GM18867 (cell line): ENCODE results near the gene RAB14.
"Not testable (repeated sequence)": the region's sequence is repeated elsewhere in the genome, so short reads cannot be mapped to it uniquely, and the experiment has no call there.

Experiments used
- ATAC-seq: cut with Tn5 transposase; IDR thresholded peaks from one replicate; pipeline ENCODE4 v1.9.1; 2021; ENCODE audit warnings: mild to moderate bottlenecking, moderate library complexity; ENCODE audit not compliant: unreplicated experiment

Gene RAB14

DNA sequence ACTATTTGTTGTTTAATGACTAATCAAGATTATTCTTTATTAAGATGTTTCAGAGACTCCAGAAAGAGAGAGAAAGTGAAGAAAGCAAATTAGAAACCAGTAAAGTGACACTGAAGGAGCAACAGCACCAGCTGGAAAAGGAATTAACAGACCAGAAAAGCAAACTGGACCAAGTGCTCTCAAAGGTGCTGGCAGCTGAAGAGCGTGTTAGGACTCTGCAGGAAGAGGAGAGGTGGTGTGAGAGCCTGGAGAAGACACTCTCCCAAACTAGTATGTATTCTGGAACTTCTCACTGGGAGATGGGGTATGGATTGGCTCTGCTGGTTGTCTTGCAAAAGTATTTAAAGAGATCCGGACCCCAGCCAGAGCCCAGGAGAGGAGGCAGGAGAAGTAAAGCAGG is 33.6 kb downstream of the RAB14 start:
- no peak for ATAC-seq

DNA sequence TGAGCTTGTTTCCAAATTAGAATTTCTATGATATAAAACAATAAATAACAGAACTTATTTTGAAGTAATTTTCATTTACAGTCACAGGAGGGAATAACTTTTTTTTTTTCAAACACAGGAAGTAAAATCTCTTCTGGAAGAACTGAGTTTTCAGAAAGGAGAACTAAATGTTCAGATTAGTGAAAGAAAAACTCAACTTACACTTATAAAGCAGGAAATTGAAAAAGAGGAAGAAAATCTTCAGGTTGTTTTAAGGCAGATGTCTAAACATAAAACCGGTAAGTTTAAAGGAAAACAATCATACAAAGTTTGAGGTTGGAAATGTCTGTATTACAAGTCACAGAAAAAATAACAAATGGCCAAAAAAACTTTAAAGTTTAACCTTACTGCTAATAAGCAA is 41.6 kb downstream of the RAB14 start:
- ATAC-seq: no peak

DNA sequence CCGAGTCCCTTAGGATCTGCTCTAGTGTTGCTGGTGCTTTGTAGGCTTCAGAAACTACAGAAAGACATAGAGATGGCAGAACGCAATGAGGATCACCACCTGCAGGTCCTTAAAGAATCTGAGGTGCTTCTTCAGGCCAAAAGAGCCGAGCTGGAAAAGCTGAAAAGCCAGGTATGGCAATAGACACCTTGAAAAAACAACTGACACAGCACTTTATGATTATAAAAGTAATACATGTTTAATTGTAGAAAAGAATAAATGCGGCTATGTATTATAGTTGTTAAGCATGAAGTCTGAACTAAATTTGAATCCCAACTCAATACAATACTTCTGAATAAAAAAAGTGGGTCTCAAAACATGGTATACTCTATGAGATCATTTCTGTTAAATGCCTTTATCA is 43.7 kb downstream of the RAB14 start:
- ATAC-seq: no peak

DNA sequence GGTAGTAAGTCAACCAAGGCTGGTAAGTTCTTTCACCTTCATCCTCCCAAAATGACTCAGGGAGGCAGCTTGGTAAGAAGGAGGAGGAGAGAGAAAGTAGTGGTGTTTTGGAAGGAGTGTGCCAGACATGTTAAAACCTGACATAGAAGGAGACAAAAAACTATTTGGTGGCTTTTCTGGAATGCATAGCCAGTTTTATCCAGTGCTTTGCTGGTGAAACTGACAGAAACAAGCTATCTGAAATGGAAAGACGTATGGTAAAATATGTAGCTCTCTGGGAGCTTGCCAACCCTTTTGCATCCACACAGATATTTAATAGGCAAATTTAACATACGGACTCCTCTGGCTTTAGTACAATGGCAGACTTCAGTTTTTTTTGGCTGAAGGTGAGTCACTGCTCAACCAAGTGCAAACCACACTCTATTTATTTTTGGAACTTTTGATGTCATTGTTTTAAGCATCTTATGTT is 45.4 kb downstream of the RAB14 start:
- peak; percentile 86 for ATAC-seq

DNA sequence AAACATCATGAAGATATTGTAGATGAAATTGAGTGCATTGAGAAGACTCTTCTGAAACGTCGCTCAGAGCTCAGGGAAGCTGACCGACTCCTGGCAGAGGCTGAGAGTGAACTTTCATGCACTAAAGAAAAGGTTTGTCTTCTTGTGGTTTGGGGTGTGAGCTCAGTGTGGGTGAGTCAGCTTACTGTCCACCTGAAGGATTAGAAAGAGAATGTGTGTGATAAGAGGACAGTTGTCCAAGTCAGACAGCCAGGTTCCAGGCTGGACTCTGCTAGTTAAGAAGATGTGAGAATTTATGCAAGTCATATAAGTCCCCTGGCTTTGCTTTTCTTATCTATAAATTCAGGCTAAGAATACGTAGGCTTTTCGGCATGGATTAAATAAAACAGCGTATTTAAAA is 46.9 kb downstream of the RAB14 start:
- ATAC-seq: no peak

DNA sequence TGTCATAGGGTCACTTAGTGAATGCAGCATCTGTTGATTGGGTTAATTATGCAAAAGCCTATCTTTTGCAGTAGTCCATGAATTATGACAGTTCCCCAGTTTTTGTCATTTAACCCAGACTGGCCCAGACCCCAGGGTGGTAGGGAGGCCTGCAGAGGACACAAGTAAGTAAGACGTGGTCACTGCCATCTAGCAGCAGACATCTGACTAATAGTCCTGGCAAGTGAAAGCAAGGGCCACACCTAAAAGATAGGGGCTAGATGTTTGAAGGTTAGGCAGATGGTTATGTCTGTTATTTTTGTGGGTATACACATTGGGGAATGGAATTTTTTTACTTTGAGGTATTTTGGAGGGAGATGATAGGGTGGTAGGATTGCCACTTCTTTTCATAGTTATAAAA is 48.0 kb downstream of the RAB14 start:
- ATAC-seq: no peak

DNA sequence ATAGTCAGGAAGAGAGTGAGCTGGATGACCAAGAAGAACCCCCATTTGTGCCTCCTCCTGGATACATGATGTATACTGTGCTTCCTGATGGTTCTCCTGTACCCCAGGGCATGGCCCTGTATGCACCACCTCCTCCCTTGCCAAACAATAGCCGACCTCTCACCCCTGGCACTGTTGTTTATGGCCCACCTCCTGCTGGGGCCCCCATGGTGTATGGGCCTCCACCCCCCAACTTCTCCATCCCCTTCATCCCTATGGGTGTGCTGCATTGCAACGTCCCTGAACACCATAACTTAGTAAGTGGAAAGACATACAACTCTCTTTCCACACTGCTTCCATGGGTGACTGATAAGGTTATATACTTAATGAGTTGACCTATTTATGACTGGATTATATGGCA is 51.5 kb downstream of the RAB14 start:
- no peak for ATAC-seq

DNA sequence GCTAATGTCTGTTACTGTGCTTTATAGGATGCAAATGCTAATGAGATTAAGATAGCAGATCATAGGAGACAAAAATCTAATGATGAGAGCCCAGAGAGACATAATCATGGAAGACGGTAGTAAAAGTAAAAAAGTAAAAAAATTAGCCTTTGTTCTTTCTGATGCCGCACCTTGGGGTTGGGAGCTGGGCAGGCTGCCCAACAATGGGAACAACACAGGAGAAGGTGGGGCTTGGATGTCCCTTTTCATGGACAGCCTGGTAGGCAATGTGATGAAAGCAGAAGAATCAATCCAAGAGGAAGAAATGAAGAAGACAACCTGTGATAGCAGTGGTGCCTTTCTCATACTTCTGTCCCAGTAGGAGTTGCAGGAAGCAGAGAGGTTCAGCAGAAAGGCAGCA is 57.2 kb downstream of the RAB14 start:
- ATAC-seq: no peak

DNA sequence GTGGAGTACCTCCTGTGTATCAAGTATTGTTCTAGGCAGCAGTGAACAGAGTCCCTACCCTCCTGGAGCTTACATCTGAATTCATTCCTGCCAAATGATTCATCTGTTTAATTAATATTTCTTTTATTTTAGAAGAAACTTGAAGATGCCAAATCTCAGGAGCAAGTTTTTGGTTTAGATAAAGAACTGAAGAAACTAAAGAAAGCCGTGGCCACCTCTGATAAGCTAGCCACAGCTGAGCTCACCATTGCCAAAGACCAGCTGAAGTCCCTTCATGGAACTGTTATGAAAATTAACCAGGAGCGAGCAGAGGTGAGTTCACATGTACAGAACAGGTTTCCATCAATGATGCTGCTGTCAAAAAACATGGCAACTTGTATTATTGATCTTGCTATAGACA is 57.9 kb downstream of the RAB14 start:
- ATAC-seq: no peak

DNA sequence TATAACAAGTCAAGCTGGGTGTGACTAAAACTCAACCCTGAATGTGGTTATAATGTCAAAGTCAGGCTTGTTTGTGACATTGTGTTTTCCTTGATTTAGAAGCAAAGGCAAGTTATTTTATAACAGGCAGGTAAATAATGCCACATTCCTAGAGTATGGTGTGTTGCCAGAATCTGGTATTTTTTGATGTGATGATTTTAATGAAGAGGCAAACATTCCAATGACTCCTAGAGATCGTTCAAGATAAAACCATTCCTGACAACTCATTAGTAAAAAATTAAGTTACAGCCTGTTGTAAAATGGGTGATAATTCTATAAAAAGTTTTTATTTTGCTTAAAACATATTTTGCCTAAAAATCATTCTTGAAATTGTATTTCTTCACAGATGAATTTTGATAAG is 60.0 kb downstream of the RAB14 start:
- ATAC-seq: no peak

DNA sequence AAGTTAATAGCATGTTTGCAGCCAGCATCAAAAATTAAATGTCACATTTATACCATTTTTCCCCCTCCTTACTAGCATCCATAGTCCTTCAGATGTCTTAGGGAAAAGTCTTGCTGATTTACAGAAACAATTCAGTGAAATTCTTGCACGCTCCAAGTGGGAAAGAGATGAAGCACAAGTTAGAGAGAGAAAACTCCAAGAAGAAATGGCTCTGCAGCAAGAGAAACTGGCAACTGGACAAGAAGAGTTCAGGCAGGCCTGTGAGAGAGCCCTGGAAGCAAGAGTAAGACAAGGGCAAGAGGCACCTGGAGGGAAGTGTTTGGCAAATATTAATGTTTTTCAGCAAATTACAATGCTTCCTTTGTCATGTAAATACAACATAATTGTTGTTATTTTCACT is 60.4 kb downstream of the RAB14 start:
- ATAC-seq: no peak

DNA sequence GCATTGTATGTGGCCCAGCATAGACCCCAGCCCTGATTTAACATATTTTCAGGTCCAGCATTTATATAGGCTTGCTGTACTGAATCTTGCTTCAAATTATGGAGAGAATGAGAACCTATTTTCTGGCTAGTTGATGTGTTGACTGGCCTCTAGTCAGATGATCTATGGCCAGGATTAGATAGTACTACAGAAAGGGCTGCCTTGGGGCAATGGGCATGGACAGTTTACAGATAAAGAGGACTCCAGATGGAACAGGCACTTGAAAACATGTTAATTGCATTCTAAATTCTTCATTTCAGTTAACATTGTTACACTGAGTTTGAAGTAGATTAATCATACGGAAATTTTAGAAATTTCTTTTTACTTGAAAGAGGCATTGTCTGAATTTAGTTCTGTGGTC is 61.5 kb downstream of the RAB14 start:
- ATAC-seq: no peak

DNA sequence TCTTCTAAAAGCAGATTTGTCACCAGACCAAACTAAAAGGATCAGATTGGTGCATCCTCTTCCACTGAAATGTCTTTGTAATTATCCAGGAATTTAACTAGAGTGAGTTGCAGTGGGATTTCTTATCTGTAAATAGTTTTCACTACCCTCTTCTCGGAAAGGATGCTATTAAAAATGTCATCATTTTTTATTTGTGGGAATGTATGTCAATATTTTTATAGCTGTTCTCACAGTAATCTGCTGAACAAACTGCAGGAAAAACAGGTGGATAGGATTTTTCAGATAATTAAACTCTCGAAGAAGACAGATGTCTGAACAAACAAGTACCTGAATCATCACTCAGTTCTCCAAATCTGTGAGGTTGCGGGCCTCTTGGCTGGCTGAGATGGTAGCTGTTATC is 62.7 kb downstream of the RAB14 start:
- no peak for ATAC-seq

DNA sequence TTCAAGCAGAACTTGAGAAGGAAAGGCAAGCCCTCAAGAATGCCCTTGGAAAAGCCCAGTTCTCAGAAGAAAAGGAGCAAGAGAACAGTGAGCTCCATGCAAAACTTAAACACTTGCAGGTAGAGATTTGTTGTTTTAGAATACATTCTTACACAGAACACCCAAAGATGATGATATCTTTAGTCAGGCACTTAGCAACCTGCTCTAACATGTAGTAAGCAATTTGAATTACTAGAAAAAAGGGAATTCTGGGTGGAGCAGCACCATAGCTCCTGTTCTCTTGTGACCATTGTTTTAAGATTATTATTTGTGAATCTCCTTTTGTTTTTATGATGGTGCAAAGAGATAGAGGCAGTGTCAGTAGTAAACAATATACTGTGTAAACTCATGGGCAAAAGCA is 63.1 kb downstream of the RAB14 start:
- no peak for ATAC-seq

DNA sequence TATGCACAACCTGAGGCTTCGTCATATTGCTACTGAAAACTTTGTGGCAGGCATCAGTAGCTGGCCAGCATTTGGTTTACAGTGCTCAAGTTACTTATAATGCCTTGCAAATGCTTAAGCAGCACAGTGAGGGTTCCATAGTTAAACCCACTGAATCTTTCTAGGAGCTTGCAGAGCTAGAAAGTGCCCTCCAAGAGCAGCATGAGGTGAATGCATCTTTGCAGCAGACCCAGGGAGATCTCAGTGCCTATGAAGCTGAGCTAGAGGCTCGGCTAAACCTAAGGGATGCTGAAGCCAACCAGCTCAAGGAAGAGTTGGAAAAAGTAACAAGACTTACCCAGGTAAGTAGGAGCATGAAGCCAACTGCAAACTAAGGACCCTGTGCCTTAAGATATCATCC is 66.0 kb downstream of the RAB14 start:
- ATAC-seq: no peak

DNA sequence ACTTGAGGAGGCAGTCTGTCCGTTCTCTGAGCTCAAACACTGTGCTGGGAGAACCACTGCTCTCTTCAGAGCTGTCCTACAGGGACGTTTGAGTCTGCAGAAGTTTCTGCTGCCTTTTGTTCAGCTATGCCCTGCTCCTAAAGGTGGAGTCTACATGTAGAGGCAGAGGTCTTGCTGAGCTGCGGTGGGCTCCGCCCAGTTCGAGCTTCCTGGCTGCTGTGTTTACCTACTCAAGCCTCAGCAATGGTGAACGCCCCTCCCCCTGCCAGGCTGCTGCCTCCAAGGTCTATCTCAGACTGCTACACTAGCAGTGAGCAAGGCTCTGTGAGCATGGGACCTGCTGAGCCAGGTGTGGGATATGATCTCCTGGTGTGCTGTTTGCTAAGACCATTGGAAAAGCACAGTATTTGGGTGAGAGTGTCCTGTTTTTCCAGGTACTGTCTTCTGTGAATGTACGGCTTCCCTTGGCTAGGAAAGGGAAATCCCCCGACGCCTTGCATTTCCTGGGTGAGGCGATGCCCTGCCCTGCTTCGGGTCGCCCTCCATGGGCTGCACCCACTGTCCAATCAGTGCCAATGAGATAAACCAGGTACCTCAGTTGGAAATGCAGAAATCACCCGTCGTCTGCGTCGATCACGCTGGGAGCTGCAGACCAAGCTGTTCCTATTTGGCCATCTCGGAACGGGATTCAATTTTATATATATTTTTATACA is 68.4 kb downstream of the RAB14 start:
- ATAC-seq: no peak

DNA sequence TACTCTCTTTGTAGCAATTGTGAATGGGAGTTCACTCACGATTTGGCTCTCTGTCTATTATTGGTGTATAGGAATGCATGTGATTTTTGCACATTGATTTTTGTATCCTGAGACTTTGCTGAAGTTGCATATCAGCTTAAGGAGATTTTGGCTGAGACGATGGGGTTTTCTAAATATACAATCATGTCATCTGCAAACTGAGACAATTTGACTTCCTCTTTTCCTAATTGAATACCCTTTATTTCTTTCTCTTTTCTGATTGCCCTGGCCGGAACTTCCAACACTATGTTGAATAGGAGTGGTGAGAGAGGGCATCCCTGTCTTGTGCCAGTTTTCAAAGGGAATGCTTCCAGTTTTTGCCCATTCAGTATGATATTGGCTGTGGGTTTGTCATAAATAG is 72.3 kb downstream of the RAB14 start:
- not testable (repeated sequence) for ATAC-seq
